ENCODE data around the gene PCK2.

DNA sequence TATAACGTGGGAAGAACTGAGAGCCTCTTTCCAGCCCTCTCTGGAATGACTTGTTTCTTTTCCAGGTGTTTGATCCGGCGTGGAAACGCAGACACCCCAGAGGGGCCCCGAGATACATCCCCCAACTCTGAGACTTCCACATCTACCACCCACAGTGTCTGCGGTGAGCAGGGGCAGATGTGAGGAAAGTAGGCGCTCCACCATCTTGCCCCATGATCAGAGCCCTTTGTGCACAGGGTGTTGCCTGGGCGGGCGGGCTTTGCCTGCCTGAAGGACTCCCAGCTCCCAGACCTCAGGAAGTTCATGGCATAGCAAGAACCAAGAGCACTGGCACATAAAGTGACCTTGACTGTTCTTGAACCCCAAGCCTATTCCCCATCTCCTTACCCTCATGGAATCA, 39.5 kb upstream of the PCK2 start:
- TF ChIP-seq, protein P1, sequence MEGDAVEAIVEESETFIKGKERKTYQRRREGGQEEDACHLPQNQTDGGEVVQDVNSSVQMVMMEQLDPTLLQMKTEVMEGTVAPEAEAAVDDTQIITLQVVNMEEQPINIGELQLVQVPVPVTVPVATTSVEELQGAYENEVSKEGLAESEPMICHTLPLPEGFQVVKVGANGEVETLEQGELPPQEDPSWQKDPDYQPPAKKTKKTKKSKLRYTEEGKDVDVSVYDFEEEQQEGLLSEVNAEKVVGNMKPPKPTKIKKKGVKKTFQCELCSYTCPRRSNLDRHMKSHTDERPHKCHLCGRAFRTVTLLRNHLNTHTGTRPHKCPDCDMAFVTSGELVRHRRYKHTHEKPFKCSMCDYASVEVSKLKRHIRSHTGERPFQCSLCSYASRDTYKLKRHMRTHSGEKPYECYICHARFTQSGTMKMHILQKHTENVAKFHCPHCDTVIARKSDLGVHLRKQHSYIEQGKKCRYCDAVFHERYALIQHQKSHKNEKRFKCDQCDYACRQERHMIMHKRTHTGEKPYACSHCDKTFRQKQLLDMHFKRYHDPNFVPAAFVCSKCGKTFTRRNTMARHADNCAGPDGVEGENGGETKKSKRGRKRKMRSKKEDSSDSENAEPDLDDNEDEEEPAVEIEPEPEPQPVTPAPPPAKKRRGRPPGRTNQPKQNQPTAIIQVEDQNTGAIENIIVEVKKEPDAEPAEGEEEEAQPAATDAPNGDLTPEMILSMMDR (IDR thresholded peaks at IDR 0.05; ENCODE audit: low read depth, low read length, missing input control), result no peak
- no peak for TF ChIP-seq JUND (IDR thresholded peaks at IDR 0.05)
- no peak for TF ChIP-seq TAF1 (conservative IDR thresholded peaks at IDR 0.05)
- TF ChIP-seq REST (IDR thresholded peaks at IDR 0.05), result no peak
- no peak for TF ChIP-seq RAD21 (IDR thresholded peaks at IDR 0.05)
- no peak for TF ChIP-seq GABPA (IDR thresholded peaks at IDR 0.05 in 1 of 2, conservative IDR thresholded peaks at IDR 0.05 in 1 of 2)
- TF ChIP-seq HNF4G (IDR thresholded peaks at IDR 0.05), result no peak
- no peak for TF ChIP-seq RXRA (IDR thresholded peaks at IDR 0.05)
- no peak for TF ChIP-seq SP1 (IDR thresholded peaks at IDR 0.05)
- no peak for TF ChIP-seq EGR1 (IDR thresholded peaks at IDR 0.05; ENCODE audit: low read depth in 2 of 2)
- TF ChIP-seq, protein P2, sequence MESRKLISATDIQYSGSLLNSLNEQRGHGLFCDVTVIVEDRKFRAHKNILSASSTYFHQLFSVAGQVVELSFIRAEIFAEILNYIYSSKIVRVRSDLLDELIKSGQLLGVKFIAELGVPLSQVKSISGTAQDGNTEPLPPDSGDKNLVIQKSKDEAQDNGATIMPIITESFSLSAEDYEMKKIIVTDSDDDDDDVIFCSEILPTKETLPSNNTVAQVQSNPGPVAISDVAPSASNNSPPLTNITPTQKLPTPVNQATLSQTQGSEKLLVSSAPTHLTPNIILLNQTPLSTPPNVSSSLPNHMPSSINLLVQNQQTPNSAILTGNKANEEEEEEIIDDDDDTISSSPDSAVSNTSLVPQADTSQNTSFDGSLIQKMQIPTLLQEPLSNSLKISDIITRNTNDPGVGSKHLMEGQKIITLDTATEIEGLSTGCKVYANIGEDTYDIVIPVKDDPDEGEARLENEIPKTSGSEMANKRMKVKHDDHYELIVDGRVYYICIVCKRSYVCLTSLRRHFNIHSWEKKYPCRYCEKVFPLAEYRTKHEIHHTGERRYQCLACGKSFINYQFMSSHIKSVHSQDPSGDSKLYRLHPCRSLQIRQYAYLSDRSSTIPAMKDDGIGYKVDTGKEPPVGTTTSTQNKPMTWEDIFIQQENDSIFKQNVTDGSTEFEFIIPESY (IDR thresholded peaks at IDR 0.05), result no peak
- no peak for TF ChIP-seq YY1 (IDR thresholded peaks at IDR 0.05)
- no peak for TF ChIP-seq ATF3 (IDR thresholded peaks at IDR 0.05)
- no peak for TF ChIP-seq NR2F2 (IDR thresholded peaks at IDR 0.05)

Measured in liver (tissue), 3 donors.